Body of pancreas (tissue), 4 donors: ENCODE measurements around the gene C1orf35. TPM values are rescaled to one million over a fixed set of nuclear protein-coding genes. Genes with fewer than 3 reads are reported as not detected.

Source experiments
- ATAC-seq: fragments of 150-250 bp; one replicate; pipeline ENCODE4 v1.9.1; 2016
- DNase-seq, 4 donors: peaks; one replicate each; pipeline ENCODE4 v3.0.0-alpha.2; 2019
- H3K27ac ChIP-seq, 4 donors: fragments of 200-600 bp; sonication (generic); 1 replicate in 3 of 4; 2 replicates in 1 of 4; pipeline versions ENCODE4 v1.5.1 to v1.6.1; 2016 to 2019; ENCODE audit warnings: mild to moderate bottlenecking in 1 of 4, mixed read lengths in 1 of 4, moderate library complexity in 1 of 4
- H3K27me3 ChIP-seq, 2 donors: fragments of 200-600 bp; sonication (generic); one replicate each; pipeline ENCODE4 v1.6.0; 2016; ENCODE audit warnings: mild to moderate bottlenecking in 1 of 2
- H3K36me3 ChIP-seq, 2 donors: fragments of 200-600 bp; sonication (generic); replicated peaks in 1 of 2; 2 replicates each; pipeline ENCODE4 v1.5.1; 2016; ENCODE audit warnings: low read depth in 2 of 2; ENCODE audit not compliant: insufficient read depth in 1 of 2
- H3K4me1 ChIP-seq: fragments of 200-600 bp; sonication (generic); one replicate; pipeline ENCODE4 v1.6.0; 2016
- H3K4me3 ChIP-seq, 2 donors: fragments of 200-600 bp; sonication (generic); 1 replicate in 1 of 2; 2 replicates in 1 of 2; pipeline ENCODE4 v1.5.1; 2016 to 2019
- H3K9me3 ChIP-seq, 3 donors: fragments of 200-600 bp; sonication (generic); 1 replicate in 2 of 3; 2 replicates in 1 of 3; pipeline ENCODE4 v1.5.1; 2016
- CTCF ChIP-seq, 7 experiments: fragments of 450-650 bp in 4 of 7; fragments of 200-600 bp in 3 of 7; sonication (generic) in 3 of 7; IDR thresholded peaks; one replicate each; pipeline ENCODE4 v1.5.1; 2016 to 2019; ENCODE audit warnings: antibody characterized with exemption in 7 of 7
- POLR2A ChIP-seq, 3 donors: fragments of 450-650 bp; IDR thresholded peaks; one replicate each; pipeline ENCODE4 v1.6.1; 2016; ENCODE audit warnings: antibody characterized with exemption in 3 of 3, mild to moderate bottlenecking in 2 of 3
- WGBS, 2 donors: methylation state at CpG; one replicate each; pipeline ENCODE4 v1.1.5; 2017; 5-methylcytosine and 5-hydroxymethylcytosine counted together
- intact Hi-C: fragments of 100-400 bp; cut with DNase I; formaldehyde crosslinking; loops from one replicate; pipeline ENCODE4 v1.15.1; 2023
- total RNA-seq, 2 donors: library from RNA; depleted of rRNA; stranded (reverse); fragments of >200 nt; gene quantifications; one replicate each; pipeline ENCODE4 v1.1.0, GENCODE V29; 2016

Gene C1orf35
- total RNA-seq, 2 donors from 2014 or later: 10.9 to 71.2 TPM

- Histone ChIP-seq H3K9me3 (no peaks in the 10 kb centered on the region), H3K4me1 (peaks cover 99% of the 10 kb centered on the region), H3K36me3 (no peaks in the 10 kb centered on the region), H3K4me3 (no peak overlapping the region), H3K27me3 (no peaks in the 10 kb centered on the region), H3K27ac (peak overlapping the region in 3 of 4 donors; percentile 18 to 100 (median 48))
- no peak for TF ChIP-seq CTCF (IDR thresholded peaks at IDR 0.05)
- TF ChIP-seq POLR2A (IDR thresholded peaks at IDR 0.05): no peak
- no peak for ATAC-seq
- intact Hi-C loops: no loop called here
- 13 to 16% methylated on average over 2 of the region's 2 CpGs for WGBS, 2 donors
- DNase-seq: peak in 2 of 4 donors; percentile 26 to 52
Measured at GRCh38 chr1:228090613-228091081, 12.5 kb downstream of the C1orf35 start.

GRCh38 chr1:228089519-228090380, 13.4 kb downstream of the C1orf35 start:
- no peak overlapping the region for H3K4me3 ChIP-seq
- WGBS, 2 donors: 27 to 35% methylated on average over 7 to 12 of the region's 12 CpGs
- peak in 1 of 4 donors; percentile 13 for DNase-seq

GRCh38 chr1:228088586-228089498, 14.3 kb downstream of the C1orf35 start:
- no peak for TF ChIP-seq CTCF (IDR thresholded peaks at IDR 0.05)
- no peak for TF ChIP-seq POLR2A (IDR thresholded peaks at IDR 0.05)
- Histone ChIP-seq H3K9me3 (no peaks in the 10 kb centered on the region), H3K27ac (peak overlapping the region in 3 of 4 donors; percentile 4 to 100 (median 48)), H3K36me3 (no peaks in the 10 kb centered on the region), H3K4me1 (peaks cover 98% of the 10 kb centered on the region), H3K4me3 (no peak overlapping the region), H3K27me3 (no peaks in the 10 kb centered on the region)
- DNase-seq (peak in 2 of 4 donors; percentile 10 to 13), ATAC-seq (no peak)
- WGBS, 2 donors: 41 to 42% methylated on average over 16 to 21 of the region's 21 CpGs
- intact Hi-C loops: no loop called here

More at GRCh38 chr1:228089519-228090380, 13.4 kb downstream of the C1orf35 start:
- H3K36me3 ChIP-seq: no peaks in the 10 kb centered on the region
- H3K4me1 ChIP-seq: peaks cover 99% of the 10 kb centered on the region
- ATAC-seq: no peak
- H3K27ac ChIP-seq: peak overlapping the region in 3 of 4 donors; percentile 18 to 100 (median 48)
- no peaks in the 10 kb centered on the region for H3K27me3 ChIP-seq
- no peaks in the 10 kb centered on the region for H3K9me3 ChIP-seq
- TF ChIP-seq POLR2A (IDR thresholded peaks at IDR 0.05): no peak
- no peak for TF ChIP-seq CTCF (IDR thresholded peaks at IDR 0.05)
- intact Hi-C loops: no loop called here

- DNase-seq (peak in 3 of 4 donors; percentile 12 to 33 (median 12)), ATAC-seq (no peak)
- Histone ChIP-seq H3K4me3 (no peak overlapping the region), H3K9me3 (no peaks in the 10 kb centered on the region), H3K36me3 (no peaks in the 10 kb centered on the region), H3K27ac (peak overlapping the region; percentile 6 to 100 (median 25)), H3K27me3 (no peaks in the 10 kb centered on the region), H3K4me1 (peaks cover 89% of the 10 kb centered on the region)
- WGBS, 2 donors: 17 to 31% methylated on average over 7 of the region's 7 CpGs
- no peak for TF ChIP-seq POLR2A (IDR thresholded peaks at IDR 0.05)
- no peak for TF ChIP-seq CTCF (IDR thresholded peaks at IDR 0.05)
- intact Hi-C loops: no loop called here
Measured at GRCh38 chr1:228087771-228088251, 15.3 kb downstream of the C1orf35 start.
